Astrocyte of the spinal cord (primary cell): ENCODE results near the gene CMSS1.

Experiments
- DNase-seq: peaks from one replicate; pipeline ENCODE4 v3.0.0; 2011; ENCODE audit warnings: low read depth, low spot score
- H3K4me3 ChIP-seq: 2 replicates; pipeline ENCODE4 v1.5.1; 2011; ENCODE audit warnings: low read depth, mild to moderate bottlenecking, low read length, moderate library complexity
- in situ Hi-C: cut with HindIII; loops from 2 replicates; pipeline ENCODE4 v1.10.0; 2017; ENCODE audit warnings: low sequenced_read_pairs
- TF ChIP-seq, protein P1 (sequence below): IDR thresholded peaks from 2 replicates; pipeline ENCODE4 v1.5.1; 2012; ENCODE audit warnings: low read depth, mild to moderate bottlenecking, low read length, inconsistent platforms

The CMSS1 gene

DNA sequence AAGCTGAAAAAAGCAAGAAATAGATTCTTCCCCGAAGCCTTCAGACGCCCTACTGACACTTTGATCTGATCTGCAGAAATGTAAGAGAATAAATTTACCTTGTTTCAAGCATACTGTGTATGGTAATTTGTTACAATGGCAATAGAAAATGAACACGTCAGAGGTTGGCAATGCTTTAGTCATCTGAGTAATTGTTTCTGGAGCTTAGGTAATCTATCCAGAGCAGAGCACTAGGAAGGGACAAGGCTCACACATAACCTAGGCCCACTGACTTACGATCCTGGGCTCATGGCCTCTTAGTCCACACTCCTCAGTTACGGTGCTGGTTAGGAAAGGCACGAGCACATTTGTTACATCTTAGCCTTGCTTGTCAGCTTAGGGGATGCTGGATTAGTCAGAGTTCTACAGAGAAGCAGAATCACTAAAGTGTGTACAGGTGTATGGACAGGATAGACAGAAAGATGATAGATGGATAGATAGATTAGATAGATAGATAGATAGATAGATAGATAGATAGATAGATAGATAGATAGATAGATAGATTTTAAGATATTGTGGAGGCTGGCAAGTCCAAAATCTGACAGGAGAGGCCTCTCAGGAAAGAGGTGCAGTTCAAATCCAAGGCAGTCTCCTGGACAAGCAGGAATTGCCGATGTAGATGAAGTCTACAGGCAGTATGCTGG lies 396.4 kb downstream of the CMSS1 start:
- TF ChIP-seq, protein P1, sequence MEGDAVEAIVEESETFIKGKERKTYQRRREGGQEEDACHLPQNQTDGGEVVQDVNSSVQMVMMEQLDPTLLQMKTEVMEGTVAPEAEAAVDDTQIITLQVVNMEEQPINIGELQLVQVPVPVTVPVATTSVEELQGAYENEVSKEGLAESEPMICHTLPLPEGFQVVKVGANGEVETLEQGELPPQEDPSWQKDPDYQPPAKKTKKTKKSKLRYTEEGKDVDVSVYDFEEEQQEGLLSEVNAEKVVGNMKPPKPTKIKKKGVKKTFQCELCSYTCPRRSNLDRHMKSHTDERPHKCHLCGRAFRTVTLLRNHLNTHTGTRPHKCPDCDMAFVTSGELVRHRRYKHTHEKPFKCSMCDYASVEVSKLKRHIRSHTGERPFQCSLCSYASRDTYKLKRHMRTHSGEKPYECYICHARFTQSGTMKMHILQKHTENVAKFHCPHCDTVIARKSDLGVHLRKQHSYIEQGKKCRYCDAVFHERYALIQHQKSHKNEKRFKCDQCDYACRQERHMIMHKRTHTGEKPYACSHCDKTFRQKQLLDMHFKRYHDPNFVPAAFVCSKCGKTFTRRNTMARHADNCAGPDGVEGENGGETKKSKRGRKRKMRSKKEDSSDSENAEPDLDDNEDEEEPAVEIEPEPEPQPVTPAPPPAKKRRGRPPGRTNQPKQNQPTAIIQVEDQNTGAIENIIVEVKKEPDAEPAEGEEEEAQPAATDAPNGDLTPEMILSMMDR, result no peak
- in situ Hi-C loops, result no loop called here
- no peak overlapping the region for H3K4me3 ChIP-seq
- DNase-seq, result peak; percentile 65

DNA sequence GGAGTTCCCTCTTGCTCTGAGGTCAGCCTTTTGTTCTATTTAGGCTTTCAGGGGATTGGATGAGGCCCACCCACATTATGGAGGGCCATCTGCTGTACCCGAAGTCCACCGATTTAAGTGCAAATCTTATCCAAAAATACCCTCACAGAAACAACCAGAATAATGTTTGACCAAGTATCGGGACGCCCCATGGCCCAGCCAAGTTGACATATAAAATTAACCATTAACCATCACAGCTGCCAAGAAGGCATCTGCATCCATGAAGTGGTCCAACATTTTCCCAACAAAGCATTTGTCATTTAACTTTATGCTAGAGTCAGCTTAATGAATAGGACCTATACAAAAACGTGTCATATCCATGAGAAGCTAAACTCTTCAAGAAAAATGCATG lies 396.9 kb downstream of the CMSS1 start:
- H3K4me3 ChIP-seq, result no peak overlapping the region
- DNase-seq, result no peak
- in situ Hi-C loops, result no loop called here
- TF ChIP-seq, protein P1, result no peak

- peak; percentile 49 for DNase-seq
- in situ Hi-C loops, result no loop called here
- TF ChIP-seq, protein P1, result no peak
- H3K4me3 ChIP-seq, result no peak overlapping the region
Observed at GRCh38 chr3:100216713-100217112, 399.1 kb downstream of the CMSS1 start.

- no peak for DNase-seq
- TF ChIP-seq, protein P1, result no peak
- in situ Hi-C loops, result no loop called here
Observed at GRCh38 chr3:100221159-100221558, 403.5 kb downstream of the CMSS1 start.

GRCh38 chr3:100225193-100225592 lies 407.5 kb downstream of the CMSS1 start:
- TF ChIP-seq, protein P1, result no peak
- no peak for DNase-seq
- in situ Hi-C loops, result no loop called here
- no peak overlapping the region for H3K4me3 ChIP-seq

More at GRCh38 chr3:100221159-100221558, 403.5 kb downstream of the CMSS1 start:
- H3K4me3 ChIP-seq, result no peak overlapping the region

GRCh38 chr3:100225883-100226282 lies 408.2 kb downstream of the CMSS1 start:
- in situ Hi-C loops, result no loop called here
- no peak overlapping the region for H3K4me3 ChIP-seq
- no peak for DNase-seq
- TF ChIP-seq, protein P1, result no peak
